NT2/D1 (cell line): ENCODE results near the gene ARHGAP21.

Source experiments
- DNase-seq: peaks from one replicate; pipeline ENCODE4 v3.0.0-alpha.2; 2011; ENCODE audit warnings: low read depth, low spot score
- H3K27me3 ChIP-seq: 2 replicates; pipeline ENCODE4 v1.6.0; 2011; ENCODE audit warnings: mild to moderate bottlenecking; ENCODE audit not compliant: insufficient read length, insufficient read depth
- H3K36me3 ChIP-seq: 2 replicates; pipeline ENCODE4 v1.6.1; 2011; ENCODE audit warnings: mild to moderate bottlenecking, low read length, mixed read lengths; ENCODE audit not compliant: insufficient read depth, insufficient read length
- H3K4me1 ChIP-seq: 2 replicates; pipeline ENCODE4 v1.5.1; 2011; ENCODE audit not compliant: insufficient read depth, insufficient read length
- H3K4me3 ChIP-seq: 2 replicates; pipeline ENCODE4 v1.5.1; 2011; ENCODE audit warnings: low read depth; ENCODE audit not compliant: insufficient read length
- H3K9ac ChIP-seq: 2 replicates; pipeline ENCODE4 v1.6.0; 2011; ENCODE audit warnings: low read depth; ENCODE audit not compliant: insufficient read length
- H3K9me3 ChIP-seq: 2 replicates; pipeline ENCODE4 v1.5.1; 2011; ENCODE audit warnings: mild to moderate bottlenecking, low read length; ENCODE audit not compliant: insufficient read depth
- SUZ12 ChIP-seq: IDR thresholded peaks from 2 replicates; pipeline ENCODE4 v1.6.1; 2011; ENCODE audit not compliant: insufficient read length, insufficient read depth; ENCODE audit errors: extremely low read depth
- YY1 ChIP-seq: IDR thresholded peaks from 2 replicates; pipeline ENCODE4 v1.6.1; 2011; ENCODE audit not compliant: insufficient read length, insufficient read depth
- ZNF274 ChIP-seq: IDR thresholded peaks from 2 replicates; pipeline ENCODE4 v1.6.1; 2011; ENCODE audit warnings: mild to moderate bottlenecking, low read depth, low read length

The ARHGAP21 gene

DNA sequence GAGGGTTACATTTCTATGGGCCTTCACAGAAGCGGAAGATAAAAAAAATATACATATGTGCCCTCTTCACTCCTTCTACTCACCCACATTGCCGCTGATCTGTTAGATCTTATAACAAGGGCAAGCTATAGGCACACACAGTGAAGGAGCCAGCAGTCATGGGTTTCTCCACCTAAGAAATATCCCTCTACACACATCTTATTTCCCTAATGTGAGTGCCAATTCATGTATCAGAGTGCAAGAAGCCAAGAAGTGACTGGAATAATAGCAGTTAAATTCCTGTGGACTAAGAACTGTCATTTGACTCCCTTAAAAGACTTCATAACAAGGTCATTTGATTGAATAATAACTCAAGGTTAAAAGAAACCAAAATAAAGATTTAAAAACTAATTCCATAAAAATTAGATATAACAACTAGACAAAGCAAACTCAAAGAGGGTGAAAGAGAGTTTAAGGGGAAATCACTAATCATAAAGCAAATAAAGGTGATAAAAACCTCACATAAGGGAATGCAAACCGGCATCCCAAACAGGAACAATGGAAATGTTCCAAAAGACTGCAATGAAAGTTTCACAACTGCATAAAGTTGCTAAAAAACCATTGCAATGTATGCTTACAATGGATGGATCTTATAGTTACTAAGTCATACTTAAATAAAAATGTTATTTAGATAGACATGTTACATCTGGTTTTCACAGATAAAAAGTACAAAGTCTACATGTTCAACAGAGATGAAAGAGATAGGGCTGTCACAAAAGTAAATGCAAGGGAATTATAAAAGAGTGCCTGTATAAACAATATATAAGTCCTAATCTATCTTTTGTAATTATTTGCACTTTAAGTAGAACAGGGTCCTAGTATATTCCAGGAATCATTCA, 42.8 kb downstream of the ARHGAP21 start:
- H3K4me1 ChIP-seq = no peaks in the 10 kb centered on the region
- H3K9ac ChIP-seq = no peak overlapping the region
- TF ChIP-seq YY1 (no peak), SUZ12 (no peak), ZNF274 (no peak)
- H3K9me3 ChIP-seq = peaks cover 7% of the 10 kb centered on the region
- DNase-seq = no peak
- no peaks in the 10 kb centered on the region for H3K27me3 ChIP-seq
- no peak overlapping the region for H3K4me3 ChIP-seq
- H3K36me3 ChIP-seq = no peaks in the 10 kb centered on the region

DNA sequence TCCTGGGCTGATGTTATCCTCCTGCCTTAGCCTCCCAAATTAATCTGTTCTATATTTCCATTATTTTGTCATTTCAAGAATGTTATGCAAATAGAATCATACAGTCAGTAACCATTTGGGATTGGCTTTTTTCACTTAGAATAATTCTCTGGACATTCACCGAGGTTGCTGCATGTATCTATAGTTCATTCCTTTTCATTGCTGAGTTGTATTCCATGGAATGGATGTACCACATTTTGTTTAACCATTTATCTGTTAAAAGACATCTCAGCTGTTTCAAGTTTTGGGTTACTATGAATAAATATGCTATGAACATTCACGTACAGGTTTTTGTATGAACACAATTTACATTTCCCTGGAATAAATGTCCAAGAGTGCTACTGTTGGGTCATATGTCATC, 44.9 kb downstream of the ARHGAP21 start:
- no peak overlapping the region for H3K4me3 ChIP-seq
- no peaks in the 10 kb centered on the region for H3K36me3 ChIP-seq
- TF ChIP-seq ZNF274 (no peak), SUZ12 (no peak), YY1 (no peak)
- H3K27me3 ChIP-seq = no peaks in the 10 kb centered on the region
- H3K9ac ChIP-seq = no peak overlapping the region
- H3K4me1 ChIP-seq = no peaks in the 10 kb centered on the region
- H3K9me3 ChIP-seq = peaks cover 7% of the 10 kb centered on the region
- DNase-seq = no peak

DNA sequence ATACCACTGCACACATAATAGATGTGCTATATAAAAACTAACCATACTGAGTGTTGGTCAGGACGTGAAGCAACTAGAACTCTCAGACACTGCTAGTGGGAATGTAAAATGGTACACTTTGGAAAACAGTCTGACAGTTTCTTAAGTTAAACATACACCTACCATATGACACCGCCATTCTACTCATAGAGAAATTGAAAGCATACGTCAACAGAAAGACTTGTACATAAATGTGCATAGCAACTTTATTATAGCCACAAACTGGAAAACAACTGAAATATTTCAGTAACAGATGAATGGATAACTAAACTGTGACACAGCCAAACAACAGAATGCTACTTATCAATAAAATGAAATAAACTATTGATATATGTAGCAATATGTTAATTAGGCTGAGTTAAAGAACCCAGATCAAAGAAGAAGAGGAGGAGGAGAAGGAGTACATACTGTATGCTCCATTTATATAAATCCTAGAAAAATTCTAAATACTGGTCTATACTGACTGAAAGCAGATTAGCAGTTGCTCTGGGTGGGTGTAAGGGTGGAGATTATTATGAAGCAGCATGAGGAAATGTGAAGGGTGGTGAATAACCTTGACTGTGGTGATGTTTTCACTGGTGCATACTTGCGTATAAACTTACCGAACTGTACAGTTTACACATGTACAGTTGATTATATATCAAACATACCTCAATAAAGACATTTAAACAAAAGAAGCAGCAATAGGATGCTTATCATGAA, 48.6 kb downstream of the ARHGAP21 start:
- peaks cover 7% of the 10 kb centered on the region for H3K9me3 ChIP-seq
- TF ChIP-seq ZNF274 (no peak), YY1 (no peak), SUZ12 (no peak)
- no peak for DNase-seq

DNA sequence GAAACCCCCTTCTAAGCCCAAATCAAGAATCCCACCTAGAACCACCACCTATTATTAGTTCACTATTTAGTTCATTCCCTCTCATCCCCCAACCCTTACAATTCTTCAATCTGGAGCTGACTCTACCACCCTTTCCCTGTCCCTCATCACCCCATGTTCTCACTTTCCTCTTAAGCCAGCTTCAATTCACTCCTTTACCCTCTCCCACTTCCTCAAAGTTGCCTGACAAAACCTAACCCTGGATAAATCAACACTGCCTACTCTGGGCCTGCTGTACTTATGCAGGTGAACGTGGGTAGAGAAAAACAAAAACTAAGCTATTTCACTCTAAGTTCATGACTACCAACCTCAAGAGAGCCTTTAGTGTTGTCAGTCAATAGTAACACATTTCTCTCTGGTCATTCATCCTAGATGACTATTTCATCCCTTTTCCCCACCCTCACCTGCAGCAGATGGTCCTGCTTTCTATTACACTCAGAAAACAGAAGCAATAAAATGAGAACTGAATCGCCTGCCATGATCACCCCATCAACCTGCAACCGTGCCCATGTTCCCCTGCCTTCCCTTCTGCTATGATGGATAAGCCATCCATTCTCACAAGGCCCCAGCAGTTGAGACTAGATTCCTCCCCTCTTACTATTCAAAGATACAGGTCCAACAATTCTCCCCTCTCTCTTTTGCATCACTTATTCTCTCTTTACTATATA, 52.6 kb downstream of the ARHGAP21 start:
- no peaks in the 10 kb centered on the region for H3K4me1 ChIP-seq

More for the DNA sequence above, 48.6 kb downstream of the ARHGAP21 start:
- Histone ChIP-seq H3K4me3 (no peak overlapping the region), H3K9ac (no peak overlapping the region), H3K4me1 (no peaks in the 10 kb centered on the region), H3K36me3 (no peaks in the 10 kb centered on the region), H3K27me3 (no peaks in the 10 kb centered on the region)

DNA sequence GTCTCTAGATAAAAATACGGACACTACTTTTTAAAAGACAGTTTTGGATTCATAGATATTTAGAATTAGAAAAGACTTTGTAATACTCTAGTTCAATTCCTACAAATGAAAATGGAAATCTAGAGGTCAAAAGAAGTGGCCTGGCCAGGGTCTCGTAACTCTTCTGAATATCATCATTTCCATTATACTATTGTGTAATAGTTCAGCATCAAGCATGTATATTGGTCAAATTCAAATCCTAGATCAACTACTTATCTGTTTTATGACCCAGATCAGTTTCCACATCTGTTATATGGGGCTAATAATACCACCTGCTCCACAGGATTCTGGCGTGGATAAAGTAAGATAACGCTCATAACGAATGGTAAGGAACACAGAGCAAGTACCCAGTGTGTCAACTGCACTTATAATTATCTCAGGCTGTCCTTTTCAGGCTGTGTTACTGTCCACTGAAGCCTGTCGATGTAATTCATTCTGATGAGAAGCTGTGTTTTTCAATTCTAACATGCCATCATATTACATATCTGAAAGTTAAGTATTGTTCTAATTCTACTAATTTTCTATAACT, 54.3 kb downstream of the ARHGAP21 start:
- no peak overlapping the region for H3K4me3 ChIP-seq
- no peak for TF ChIP-seq YY1
- no peak for TF ChIP-seq SUZ12
- no peak for TF ChIP-seq ZNF274
- H3K36me3 ChIP-seq = peaks cover 9% of the 10 kb centered on the region
- no peak overlapping the region for H3K9ac ChIP-seq
- H3K27me3 ChIP-seq = no peaks in the 10 kb centered on the region
- H3K9me3 ChIP-seq = peaks cover 4% of the 10 kb centered on the region; the same call in 1 of the 2 replicates
- H3K4me1 ChIP-seq = no peaks in the 10 kb centered on the region
- DNase-seq = no peak

More for the DNA sequence above, 52.6 kb downstream of the ARHGAP21 start:
- DNase-seq = no peak
- TF ChIP-seq ZNF274 (no peak), YY1 (no peak), SUZ12 (no peak)
- H3K4me3 ChIP-seq = no peak overlapping the region
- no peaks in the 10 kb centered on the region for H3K27me3 ChIP-seq
- H3K9ac ChIP-seq = no peak overlapping the region
- peaks cover 4% of the 10 kb centered on the region; the same call in 1 of the 2 replicates for H3K9me3 ChIP-seq
- H3K36me3 ChIP-seq = peaks cover 6% of the 10 kb centered on the region

DNA sequence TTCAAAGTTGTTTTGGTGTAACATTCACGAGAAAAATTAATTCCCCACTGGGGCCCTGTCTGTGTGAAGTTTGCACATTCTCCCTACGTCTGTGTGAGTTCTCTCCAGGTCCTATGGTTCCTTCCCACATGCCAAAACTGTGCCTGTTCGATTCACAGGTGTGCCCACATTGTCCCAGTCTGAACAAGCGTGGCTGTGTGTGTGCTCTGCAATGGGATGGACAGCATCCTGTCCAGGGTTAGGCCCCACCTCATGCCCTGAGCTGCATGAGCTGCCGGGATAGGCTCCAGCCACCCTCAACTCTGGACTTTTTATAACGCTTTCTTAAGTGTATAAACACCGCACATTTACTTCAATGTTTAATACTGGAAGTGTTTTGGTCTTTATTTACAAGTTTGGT, 55.4 kb downstream of the ARHGAP21 start:
- H3K27me3 ChIP-seq = no peaks in the 10 kb centered on the region
- peaks cover 16% of the 10 kb centered on the region for H3K36me3 ChIP-seq
- TF ChIP-seq YY1 (no peak), ZNF274 (no peak), SUZ12 (no peak)
- no peak overlapping the region for H3K4me3 ChIP-seq
- peaks cover 4% of the 10 kb centered on the region; the same call in 1 of the 2 replicates for H3K9me3 ChIP-seq
- no peaks in the 10 kb centered on the region for H3K4me1 ChIP-seq
- H3K9ac ChIP-seq = no peak overlapping the region
- no peak for DNase-seq
